A549 (cell line): Measurements from ENCODE around the gene MYO19. TPM values are rescaled to one million over a fixed set of nuclear protein-coding genes. Genes with fewer than 3 reads are reported as not detected.

Experiments
- ATAC-seq, 2 experiments: fragments of 200-7000 bp in 1 of 2; fragments of >200 bp in 1 of 2; cut with Nextera tagmentation in 1 of 2; cut with Tn5 transposase in 1 of 2; 3 replicates each; pipeline versions ENCODE4 v1.8.0 to v1.9.1; 2018 to 2020; ENCODE audit warnings: mild to moderate bottlenecking in 1 of 2, moderate library complexity in 1 of 2
- CTCF ChIA-PET: fragments of 300-600 bp; sonication (Branson Sonifier 250); formaldehyde crosslinking; extraction: SDS; loops from one replicate; lab custom pipeline; 2021; ENCODE audit warnings: antibody characterized with exemption, inconsistent platforms; lab: Yijun Ruan, JAX
- POLR2A ChIA-PET: fragments of 350-600 bp; formaldehyde crosslinking; extraction: SDS; loops from one replicate; lab custom pipeline; 2021; ENCODE audit warnings: antibody characterized with exemption, inconsistent platforms; lab: Yijun Ruan, JAX
- DNase-seq, 2 experiments: peaks; one replicate each; pipeline versions ENCODE4 v3.0.0 to v3.0.0-alpha.2; 2011 to 2016; ENCODE audit warnings: low read depth in 1 of 2, low spot score in 1 of 2
- FAIRE-seq: peaks from 2 replicates; lab custom pipeline; 2011; peaks lifted over from hg19 to GRCh38; lab: Jason Lieb, UNC
- H3K27ac ChIP-seq, 2 experiments: fragments of >200 bp; sonication (Bioruptor Twin); formaldehyde crosslinking; 3 replicates each; pipeline ENCODE4 v1.5.1; 2016 to 2017
- H3K4me1 ChIP-seq: fragments of >200 bp; sonication (Bioruptor Twin); formaldehyde crosslinking; 3 replicates; pipeline ENCODE4 v1.6.1; 2016
- H3K4me2 ChIP-seq: fragments of >200 bp; sonication (Bioruptor Twin); formaldehyde crosslinking; 3 replicates; pipeline ENCODE4 v1.6.1; 2016
- H3K4me3 ChIP-seq: fragments of >200 bp; sonication (Bioruptor Twin); formaldehyde crosslinking; 3 replicates; pipeline ENCODE4 v1.5.1; 2016
- H3K9me3 ChIP-seq: fragments of >200 bp; sonication (Bioruptor Twin); formaldehyde crosslinking; 3 replicates; pipeline ENCODE4 v1.6.1; 2016
- ATOH8 ChIP-seq: fragments of 250-450 bp; sonication (Bioruptor Pico); IDR thresholded peaks from 2 replicates; pipeline ENCODE4 v1.5.0; 2020; ENCODE audit warnings: low read depth, mild to moderate bottlenecking, moderate library complexity
- BHLHE40 ChIP-seq: IDR thresholded peaks from 2 replicates; pipeline ENCODE4 v1.6.1; 2012; ENCODE audit warnings: low read depth, low read length, inconsistent platforms
- CBX8 ChIP-seq: fragments of 200-600 bp; sonication (generic); IDR thresholded peaks from 2 replicates; pipeline ENCODE4 v1.6.1; 2016
- EHF ChIP-seq: fragments of 250-450 bp; sonication (Bioruptor Pico); IDR thresholded peaks from 2 replicates; pipeline ENCODE4 v1.5.0; 2020; ENCODE audit warnings: mild to moderate bottlenecking
- EP300 ChIP-seq, 2 experiments: fragments of >200 bp; sonication (Bioruptor Twin); formaldehyde crosslinking; IDR thresholded peaks; 2 replicates in 1 of 2; 3 replicates in 1 of 2; pipeline ENCODE4 v1.6.1; 2016 to 2017
- FOSL2 ChIP-seq, 2 experiments: fragments of 450-650 bp in 1 of 2; fragments of >200 bp in 1 of 2; sonication (Bioruptor Twin) in 1 of 2; formaldehyde crosslinking; IDR thresholded peaks; 2 replicates each; pipeline versions ENCODE4 v1.5.0 to v1.6.1; 2016 to 2020; ENCODE audit warnings: mild to moderate bottlenecking in 1 of 2, moderate library complexity in 1 of 2
- FOXS1 ChIP-seq: fragments of 250-450 bp; sonication (Bioruptor Pico); IDR thresholded peaks from 2 replicates; pipeline ENCODE4 v1.5.0; 2020; ENCODE audit warnings: mild to moderate bottlenecking, moderate library complexity
- HDAC2 ChIP-seq: fragments of 200-600 bp; sonication (generic); IDR thresholded peaks from 2 replicates; pipeline ENCODE4 v1.6.1; 2016
- HES2 ChIP-seq: fragments of >200 bp; sonication (Bioruptor Twin); formaldehyde crosslinking; IDR thresholded peaks from 2 replicates; pipeline ENCODE4 v1.6.1; 2016
- HEYL ChIP-seq: fragments of 250-450 bp; sonication (Bioruptor Pico); IDR thresholded peaks from 2 replicates; pipeline ENCODE4 v1.8.0; 2021; ENCODE audit warnings: mild to moderate bottlenecking, moderate library complexity
- HMGXB4 ChIP-seq: fragments of 250-450 bp; sonication (Bioruptor Pico); IDR thresholded peaks from 2 replicates; pipeline ENCODE4 v1.5.0; 2021; ENCODE audit warnings: mild to moderate bottlenecking, moderate library complexity, borderline replicate concordance
- JUNB ChIP-seq: fragments of >200 bp; sonication (Bioruptor Twin); formaldehyde crosslinking; IDR thresholded peaks from 2 replicates; pipeline ENCODE4 v1.6.1; 2016
- KDM5A ChIP-seq: fragments of 200-600 bp; sonication (generic); IDR thresholded peaks from 2 replicates; pipeline ENCODE4 v1.6.1; 2016; ENCODE audit warnings: antibody characterized with exemption, mild to moderate bottlenecking
- MAX ChIP-seq: IDR thresholded peaks from 2 replicates; pipeline ENCODE4 v1.6.1; 2012
- MAZ ChIP-seq: fragments of 150-350 bp; IDR thresholded peaks from 2 replicates; pipeline ENCODE4 v1.6.1; 2014; ENCODE audit warnings: antibody characterized with exemption, low read depth, low read length, borderline replicate concordance
- PBX3 ChIP-seq: IDR thresholded peaks from 2 replicates; pipeline ENCODE4 v1.6.1; 2012
- RAD21 ChIP-seq, 2 experiments: fragments of >200 bp in 1 of 2; sonication (Bioruptor Twin) in 1 of 2; formaldehyde crosslinking in 1 of 2; IDR thresholded peaks in 1 of 2; conservative IDR thresholded peaks in 1 of 2; 2 replicates in 1 of 2; 3 replicates in 1 of 2; pipeline ENCODE4 v1.6.1; 2012 to 2018; ENCODE audit warnings: inconsistent platforms in 1 of 2
- RARB ChIP-seq: fragments of 250-450 bp; sonication (Bioruptor Pico); IDR thresholded peaks from 2 replicates; pipeline ENCODE4 v1.8.0; 2021; ENCODE audit warnings: mild to moderate bottlenecking, moderate library complexity
- RNF2 ChIP-seq: fragments of 200-600 bp; sonication (generic); IDR thresholded peaks from 2 replicates; pipeline ENCODE4 v1.6.1; 2016; ENCODE audit warnings: low read depth, mild to moderate bottlenecking, antibody characterized with exemption, moderate library complexity, borderline replicate concordance
- SMC3 ChIP-seq: fragments of >200 bp; sonication (Bioruptor Twin); formaldehyde crosslinking; IDR thresholded peaks from 3 replicates; pipeline ENCODE4 v1.6.1; 2018; ENCODE audit warnings: inconsistent platforms
- TFCP2L1 ChIP-seq: fragments of 250-450 bp; sonication (Bioruptor Pico); IDR thresholded peaks from 2 replicates; pipeline ENCODE4 v1.5.0; 2021; ENCODE audit warnings: mild to moderate bottlenecking
- USF2 ChIP-seq: fragments of 450-650 bp; IDR thresholded peaks from 2 replicates; pipeline ENCODE4 v1.6.1; 2014; ENCODE audit warnings: antibody characterized with exemption
- ZNF302 ChIP-seq: fragments of 250-450 bp; sonication (Bioruptor Pico); IDR thresholded peaks from 2 replicates; pipeline ENCODE4 v1.9.0; 2021; ENCODE audit warnings: inconsistent platforms, mild to moderate bottlenecking, moderate library complexity
- WGBS: methylation state at CpG from one replicate; pipeline ENCODE4 v1.1.6; 2017; ENCODE audit errors: missing lambda C conversion rate; 5-methylcytosine and 5-hydroxymethylcytosine counted together
- polyA plus RNA-seq, 4 experiments: library from polyadenylated mRNA; depleted of rRNA in 3 of 4; stranded (reverse); fragments of >200 nt; fragmentation: RNase III in 1 of 4; extraction: RNeasy Plus Mini Kit Qiagen cat#74134 plus additional on column Dnase treatment in 1 of 4; gene quantifications; 2 replicates in 3 of 4; 3 replicates in 1 of 4; pipeline ENCODE4 v1.2.3, GENCODE V29; 2011 to 2017

Gene MYO19
- polyA plus RNA-seq, 2 of the 4 experiments (the other 2 are of a cell fraction), result 91.7 to 99.0 TPM

GRCh38 chr17:36506831-36507230, 27.8 kb downstream of the MYO19 start:
- Histone ChIP-seq H3K4me2 (no peak overlapping the region), H3K4me3 (no peak overlapping the region), H3K27ac (no peak overlapping the region), H3K9me3 (no peaks in the 10 kb centered on the region)
- 90% methylated on average over 11 of the region's 11 CpGs for WGBS
- ATAC-seq (no peak), DNase-seq (no peak), FAIRE-seq (no peak)
- ChIA-PET POLR2A (no interaction called here), CTCF (interaction anchor here (1.0 to 3.3 kb wide), 6 partner anchors 8 to 24 kb away, joined by 3 to 16 read pairs (median 7); partner anchors contain the start of gene ZNHIT3)
- no peak for TF ChIP-seq MAZ
- no peak for TF ChIP-seq HES2
- no peak for TF ChIP-seq MAX
- TF ChIP-seq ZNF302 (CRISPR knock-in tag), result no peak
- no peak for TF ChIP-seq KDM5A
- no peak for TF ChIP-seq EP300 (IDR thresholded peaks at IDR 0.05)
- TF ChIP-seq PBX3, result no peak
- TF ChIP-seq SMC3, result no peak
- TF ChIP-seq HMGXB4 (CRISPR knock-in tag), result no peak
- no peak for TF ChIP-seq HEYL (CRISPR knock-in tag)
- TF ChIP-seq, all 56 proteins: peak for 0
- H3K4me1 ChIP-seq, result no peaks in the 10 kb centered on the region

- 97% methylated on average over 6 of the region's 6 CpGs for WGBS
- POLR2A ChIA-PET, result no interaction called here
Observed at GRCh38 chr17:36506249-36506826, 28.3 kb downstream of the MYO19 start.

GRCh38 chr17:36505171-36505570, 29.5 kb downstream of the MYO19 start:
- Histone ChIP-seq H3K9me3 (no peaks in the 10 kb centered on the region), H3K4me3 (no peak overlapping the region), H3K4me2 (no peak overlapping the region), H3K27ac (no peak overlapping the region), H3K4me1 (no peaks in the 10 kb centered on the region; the same call in 2 of the 3 replicates)
- ChIA-PET POLR2A (no interaction called here), CTCF (interaction anchor here (0.8 to 3.3 kb wide), 4 partner anchors 10 to 22 kb away, joined by 3 to 16 read pairs (median 4); no protein-coding TSS in a partner anchor)
- no peak for FAIRE-seq
- TF ChIP-seq FOSL2 (IDR thresholded peaks at IDR 0.05), result no peak
- TF ChIP-seq FOSL2 (CRISPR knock-in tag; IDR thresholded peaks at IDR 0.05), result no peak
- TF ChIP-seq FOXS1 (CRISPR knock-in tag), result no peak
- no peak for TF ChIP-seq ZNF302 (CRISPR knock-in tag)
- no peak for TF ChIP-seq MAX
- no peak for TF ChIP-seq RNF2
- TF ChIP-seq ATOH8, result no peak
- TF ChIP-seq RARB (CRISPR knock-in tag), result no peak
- no peak for TF ChIP-seq TFCP2L1
- no peak for TF ChIP-seq PBX3
- no peak for TF ChIP-seq USF2
- TF ChIP-seq JUNB, result no peak
- TF ChIP-seq HDAC2, result no peak
- TF ChIP-seq BHLHE40, result no peak
- no peak for TF ChIP-seq EHF (CRISPR knock-in tag)
- no peak for TF ChIP-seq RAD21 (conservative IDR thresholded peaks at IDR 0.05 in 1 of 2, IDR thresholded peaks at IDR 0.05 in 1 of 2)
- no peak for TF ChIP-seq CBX8
- no peak for DNase-seq
- 93% methylated on average over 8 of the region's 8 CpGs for WGBS
- no peak for ATAC-seq

More at GRCh38 chr17:36506249-36506826, 28.3 kb downstream of the MYO19 start:
- FAIRE-seq, result no peak
- ATAC-seq, result no peak
- H3K4me2 ChIP-seq, result no peak overlapping the region
- CTCF ChIA-PET, result interaction anchor here (1.0 to 3.3 kb wide), 4 partner anchors 9 to 23 kb away, joined by 3 to 16 read pairs (median 7); partner anchors contain the start of gene ZNHIT3
- TF ChIP-seq CBX8 (no peak), HDAC2 (no peak)
- no peak overlapping the region for H3K4me3 ChIP-seq
- H3K27ac ChIP-seq, result no peak overlapping the region
- no peaks in the 10 kb centered on the region for H3K4me1 ChIP-seq
- no peak for DNase-seq
- no peaks in the 10 kb centered on the region for H3K9me3 ChIP-seq
